HL-60 (cell line): ENCODE data around the gene NTN3.

ENCODE experiments used
- DNase-seq, 2 experiments: peaks; one replicate each; pipeline ENCODE4 v3.0.0-alpha.2; 2010 to 2020; ENCODE audit warnings: low read depth in 1 of 2, low spot score in 1 of 2
- H3K27ac ChIP-seq: fragments of 250-450 bp; sonication (Bioruptor Pico); replicated peaks from 2 replicates; pipeline ENCODE4 v1.5.1; 2020; ENCODE audit warnings: mild to moderate bottlenecking, moderate library complexity
- H3K27me3 ChIP-seq: fragments of 250-450 bp; sonication (Bioruptor Pico); 2 replicates; pipeline ENCODE4 v1.5.1; 2021; ENCODE audit warnings: mild to moderate bottlenecking, moderate library complexity; ENCODE audit not compliant: insufficient read depth, poor library complexity, severe bottlenecking
- H3K4me3 ChIP-seq: replicated peaks from 2 replicates; pipeline ENCODE4 v1.5.1; 2011; ENCODE audit warnings: mild to moderate bottlenecking, control low read depth, low read length; ENCODE audit not compliant: insufficient read depth
- GABPA ChIP-seq: IDR thresholded peaks from 2 replicates; pipeline ENCODE4 v1.6.1; 2012; ENCODE audit warnings: low read depth
- POLR2AphosphoS5 ChIP-seq: IDR thresholded peaks from 2 replicates; pipeline ENCODE4 v1.6.1; 2012; ENCODE audit warnings: low read depth
- SPI1 ChIP-seq: IDR thresholded peaks from 2 replicates; pipeline ENCODE4 v1.6.1; 2012; ENCODE audit warnings: low read depth, mild to moderate bottlenecking, borderline replicate concordance
- TF ChIP-seq, protein P1 (sequence below): IDR thresholded peaks from 2 replicates; pipeline ENCODE4 v1.6.1; 2012; ENCODE audit warnings: low read depth; ENCODE audit not compliant: insufficient replicate concordance
- TF ChIP-seq, protein P2 (sequence below): IDR thresholded peaks from one replicate; pipeline ENCODE4 v1.5.1; 2011; ENCODE audit warnings: low read length, control low read depth, inconsistent platforms; ENCODE audit not compliant: insufficient read depth

Gene NTN3

DNA sequence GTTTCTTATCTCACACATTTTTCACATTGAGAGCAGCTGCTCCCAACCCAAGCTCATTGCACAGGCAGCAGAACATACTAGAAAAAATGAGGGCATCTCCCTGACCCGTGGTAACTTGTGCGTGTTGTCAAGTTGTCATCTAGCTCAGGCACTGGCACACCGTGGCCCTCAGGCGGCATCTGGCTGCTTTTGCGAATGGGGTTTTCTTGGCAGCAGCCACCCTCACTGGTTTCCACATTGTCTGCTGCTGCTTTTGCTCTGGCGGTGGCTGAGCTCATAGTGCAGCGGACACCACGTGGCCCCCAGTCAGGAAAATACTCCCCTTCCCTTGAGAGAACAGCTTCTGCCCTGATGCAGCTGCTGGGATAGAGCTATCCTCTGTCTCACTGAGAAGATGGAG is 20.6 kb upstream of the NTN3 start:
- Histone ChIP-seq H3K27ac (no peak overlapping the region), H3K4me3 (no peak overlapping the region), H3K27me3 (no peaks in the 10 kb centered on the region)
- no peak for DNase-seq
- TF ChIP-seq POLR2AphosphoS5 (no peak), SPI1 (no peak), GABPA (no peak)
- TF ChIP-seq, protein P1, sequence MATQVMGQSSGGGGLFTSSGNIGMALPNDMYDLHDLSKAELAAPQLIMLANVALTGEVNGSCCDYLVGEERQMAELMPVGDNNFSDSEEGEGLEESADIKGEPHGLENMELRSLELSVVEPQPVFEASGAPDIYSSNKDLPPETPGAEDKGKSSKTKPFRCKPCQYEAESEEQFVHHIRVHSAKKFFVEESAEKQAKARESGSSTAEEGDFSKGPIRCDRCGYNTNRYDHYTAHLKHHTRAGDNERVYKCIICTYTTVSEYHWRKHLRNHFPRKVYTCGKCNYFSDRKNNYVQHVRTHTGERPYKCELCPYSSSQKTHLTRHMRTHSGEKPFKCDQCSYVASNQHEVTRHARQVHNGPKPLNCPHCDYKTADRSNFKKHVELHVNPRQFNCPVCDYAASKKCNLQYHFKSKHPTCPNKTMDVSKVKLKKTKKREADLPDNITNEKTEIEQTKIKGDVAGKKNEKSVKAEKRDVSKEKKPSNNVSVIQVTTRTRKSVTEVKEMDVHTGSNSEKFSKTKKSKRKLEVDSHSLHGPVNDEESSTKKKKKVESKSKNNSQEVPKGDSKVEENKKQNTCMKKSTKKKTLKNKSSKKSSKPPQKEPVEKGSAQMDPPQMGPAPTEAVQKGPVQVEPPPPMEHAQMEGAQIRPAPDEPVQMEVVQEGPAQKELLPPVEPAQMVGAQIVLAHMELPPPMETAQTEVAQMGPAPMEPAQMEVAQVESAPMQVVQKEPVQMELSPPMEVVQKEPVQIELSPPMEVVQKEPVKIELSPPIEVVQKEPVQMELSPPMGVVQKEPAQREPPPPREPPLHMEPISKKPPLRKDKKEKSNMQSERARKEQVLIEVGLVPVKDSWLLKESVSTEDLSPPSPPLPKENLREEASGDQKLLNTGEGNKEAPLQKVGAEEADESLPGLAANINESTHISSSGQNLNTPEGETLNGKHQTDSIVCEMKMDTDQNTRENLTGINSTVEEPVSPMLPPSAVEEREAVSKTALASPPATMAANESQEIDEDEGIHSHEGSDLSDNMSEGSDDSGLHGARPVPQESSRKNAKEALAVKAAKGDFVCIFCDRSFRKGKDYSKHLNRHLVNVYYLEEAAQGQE: no peak
- TF ChIP-seq, protein P2, sequence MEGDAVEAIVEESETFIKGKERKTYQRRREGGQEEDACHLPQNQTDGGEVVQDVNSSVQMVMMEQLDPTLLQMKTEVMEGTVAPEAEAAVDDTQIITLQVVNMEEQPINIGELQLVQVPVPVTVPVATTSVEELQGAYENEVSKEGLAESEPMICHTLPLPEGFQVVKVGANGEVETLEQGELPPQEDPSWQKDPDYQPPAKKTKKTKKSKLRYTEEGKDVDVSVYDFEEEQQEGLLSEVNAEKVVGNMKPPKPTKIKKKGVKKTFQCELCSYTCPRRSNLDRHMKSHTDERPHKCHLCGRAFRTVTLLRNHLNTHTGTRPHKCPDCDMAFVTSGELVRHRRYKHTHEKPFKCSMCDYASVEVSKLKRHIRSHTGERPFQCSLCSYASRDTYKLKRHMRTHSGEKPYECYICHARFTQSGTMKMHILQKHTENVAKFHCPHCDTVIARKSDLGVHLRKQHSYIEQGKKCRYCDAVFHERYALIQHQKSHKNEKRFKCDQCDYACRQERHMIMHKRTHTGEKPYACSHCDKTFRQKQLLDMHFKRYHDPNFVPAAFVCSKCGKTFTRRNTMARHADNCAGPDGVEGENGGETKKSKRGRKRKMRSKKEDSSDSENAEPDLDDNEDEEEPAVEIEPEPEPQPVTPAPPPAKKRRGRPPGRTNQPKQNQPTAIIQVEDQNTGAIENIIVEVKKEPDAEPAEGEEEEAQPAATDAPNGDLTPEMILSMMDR: no peak

DNA sequence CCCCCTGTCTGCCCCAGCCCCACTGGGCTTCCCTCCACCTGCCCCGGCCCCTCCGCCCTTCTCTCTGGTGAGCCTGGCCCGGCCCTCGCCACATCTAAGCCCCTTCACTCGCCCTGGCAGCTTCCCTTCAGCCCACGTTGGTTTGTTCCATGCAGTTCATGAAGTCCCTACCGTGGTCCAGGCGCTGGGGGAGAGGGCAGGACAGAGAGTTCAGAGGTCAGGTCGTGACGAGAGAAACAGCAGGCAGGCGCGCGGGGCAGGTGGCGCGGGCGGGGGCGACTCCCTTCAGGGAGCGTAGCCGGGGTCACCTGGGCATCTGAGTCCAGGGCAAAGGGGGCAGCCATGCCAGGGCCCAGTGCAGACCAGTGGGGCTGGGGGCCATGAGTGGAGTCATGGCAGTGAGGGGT is 20.1 kb upstream of the NTN3 start:
- TF ChIP-seq SPI1 (no peak), POLR2AphosphoS5 (no peak), GABPA (no peak)
- TF ChIP-seq, protein P2: no peak
- TF ChIP-seq, protein P1: no peak
- no peak overlapping the region for H3K4me3 ChIP-seq
- DNase-seq: no peak
- H3K27me3 ChIP-seq: no peaks in the 10 kb centered on the region
- H3K27ac ChIP-seq: no peak overlapping the region

DNA sequence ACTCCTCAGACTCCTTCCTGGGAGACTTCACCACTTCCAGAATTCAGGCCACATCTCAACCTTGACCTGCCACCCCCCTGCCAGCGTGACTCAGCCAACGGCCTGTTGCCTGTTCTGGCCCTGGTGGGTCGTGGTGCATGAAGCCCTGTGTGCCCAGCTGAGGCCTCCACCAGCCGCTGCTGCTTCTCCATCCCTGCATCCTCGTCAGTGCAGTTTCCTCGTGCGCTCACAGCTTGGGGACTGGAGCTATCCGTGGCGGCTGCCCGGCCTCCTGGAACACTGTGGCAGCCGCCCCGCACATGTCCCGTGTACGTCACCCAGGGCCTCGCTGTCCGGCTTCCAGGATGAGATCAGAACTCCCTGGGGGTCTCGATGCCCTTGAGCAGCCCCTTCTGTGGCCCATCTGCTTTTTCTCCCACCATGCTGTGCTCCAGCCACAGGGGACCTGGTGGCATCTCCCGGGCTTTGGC is 19.2 kb upstream of the NTN3 start:
- TF ChIP-seq SPI1 (no peak), GABPA (no peak)
- no peak overlapping the region for H3K27ac ChIP-seq
- DNase-seq: no peak
- H3K4me3 ChIP-seq: no peak overlapping the region
- H3K27me3 ChIP-seq: no peaks in the 10 kb centered on the region

DNA sequence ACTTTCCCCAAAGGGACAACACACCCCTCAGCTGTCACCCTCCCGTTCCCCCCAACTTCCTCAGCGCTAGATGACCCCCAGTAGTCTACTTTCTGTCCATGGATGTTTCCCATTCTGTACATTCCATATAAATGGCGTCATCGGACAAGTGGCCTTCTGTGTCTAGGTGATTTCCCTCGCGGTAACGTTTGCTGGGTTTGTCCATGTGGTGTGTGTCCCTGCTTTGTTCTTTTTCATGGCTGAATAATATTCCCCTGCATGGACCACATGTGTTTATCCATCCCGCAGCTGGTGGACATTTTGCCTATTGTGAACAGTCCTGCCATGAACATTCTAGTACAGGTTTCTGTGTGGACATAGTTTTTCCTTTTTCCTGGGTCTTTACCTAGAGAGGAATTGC is 18.4 kb upstream of the NTN3 start:
- Histone ChIP-seq H3K27ac (no peak overlapping the region), H3K4me3 (no peak overlapping the region), H3K27me3 (no peaks in the 10 kb centered on the region)
- DNase-seq: no peak
- no peak for TF ChIP-seq SPI1
- TF ChIP-seq, protein P2: no peak
- TF ChIP-seq POLR2AphosphoS5: no peak
- TF ChIP-seq, protein P1: no peak
- TF ChIP-seq GABPA: no peak
